Dermis microvascular lymphatic vessel endothelial cell (primary cell): ENCODE measurements around the gene ACSF2. TPM values are rescaled to one million over a fixed set of nuclear protein-coding genes. Genes with fewer than 3 reads are reported as not detected.
A peak's percentile ranks its signal among the peaks of the same experiment; 100 is the strongest.
"Not testable (repeated sequence)": the region's sequence is repeated elsewhere in the genome, so short reads cannot be mapped to it uniquely, and the experiment has no call there.

ENCODE experiments used
- DNase-seq, 2 donors: peaks; one replicate each; pipeline versions ENCODE4 v3.0.0 to v3.0.0-alpha.2; 2010; ENCODE audit warnings: low read depth in 2 of 2
- total RNA-seq: library from RNA; depleted of rRNA; stranded (reverse); fragments of >200 nt; gene quantifications from 2 replicates; pipeline ENCODE4 v1.2.1, GENCODE V29; 2014

ACSF2 gene
- total RNA-seq, 1 donor from 2014 or later, result 5.8 TPM

GRCh38 chr17:50464121-50464520 is 38.1 kb downstream of the ACSF2 start:
- no peak for DNase-seq

DNA sequence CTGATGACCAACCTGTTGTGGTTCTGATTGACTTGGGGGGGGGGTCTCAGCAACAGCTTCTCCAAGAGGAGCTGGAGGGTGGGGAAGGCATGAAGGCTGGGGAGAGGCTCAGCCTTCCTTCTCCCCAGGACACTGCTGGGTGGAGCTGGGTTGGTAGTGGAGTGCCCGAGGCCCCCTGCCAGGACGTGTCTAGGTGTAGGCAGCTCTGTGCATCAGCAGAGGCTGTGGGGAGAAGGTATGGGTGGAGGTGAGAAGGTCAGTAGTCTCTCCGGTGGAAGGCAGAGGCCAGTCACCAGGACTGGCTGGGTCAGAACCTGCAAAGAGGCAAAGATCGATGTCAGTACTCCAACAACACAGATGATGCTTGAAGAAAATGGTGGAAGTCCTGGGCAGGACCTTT is 38.7 kb downstream of the ACSF2 start:
- DNase-seq, result no peak

DNA sequence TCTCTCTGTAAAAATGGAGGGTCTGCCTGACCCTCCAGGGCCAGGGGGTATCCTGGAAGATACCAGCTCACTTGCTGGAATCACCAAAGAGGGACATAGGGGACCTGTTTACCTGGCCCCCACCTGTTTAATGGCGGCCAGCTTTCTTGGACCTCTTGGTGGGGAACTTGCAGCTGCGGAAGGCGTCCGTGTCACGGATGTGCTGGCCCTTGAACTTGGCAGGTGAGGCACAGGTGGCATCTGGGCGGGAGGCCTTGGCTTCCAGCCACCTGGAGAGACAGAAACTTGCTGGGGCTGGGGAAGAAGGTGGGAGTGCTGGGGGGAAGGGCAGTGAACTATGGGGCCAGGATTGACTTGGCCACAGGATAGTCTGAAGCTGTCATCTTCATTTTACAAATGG is 39.2 kb downstream of the ACSF2 start:
- no peak for DNase-seq

DNA sequence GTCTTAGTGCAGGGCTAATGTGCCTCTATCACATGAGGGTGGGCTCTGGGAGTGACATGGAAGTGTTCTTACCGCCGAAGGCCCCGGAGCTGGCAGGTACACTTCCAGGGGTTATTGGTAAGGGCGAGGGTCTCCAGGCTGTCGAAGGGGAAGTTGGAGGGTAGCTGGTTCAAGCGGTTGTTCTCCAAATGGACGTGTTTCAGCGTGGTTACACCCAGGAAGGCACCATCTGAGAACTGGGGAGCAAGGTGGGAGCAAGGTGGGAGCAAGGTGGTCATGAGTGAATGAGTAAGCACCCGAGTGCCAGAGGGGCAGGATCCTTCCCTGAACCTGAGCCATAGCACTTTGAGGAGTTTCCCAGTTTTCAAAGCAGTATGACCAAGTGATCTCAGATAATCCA is 39.6 kb downstream of the ACSF2 start:
- DNase-seq, result no peak

DNA sequence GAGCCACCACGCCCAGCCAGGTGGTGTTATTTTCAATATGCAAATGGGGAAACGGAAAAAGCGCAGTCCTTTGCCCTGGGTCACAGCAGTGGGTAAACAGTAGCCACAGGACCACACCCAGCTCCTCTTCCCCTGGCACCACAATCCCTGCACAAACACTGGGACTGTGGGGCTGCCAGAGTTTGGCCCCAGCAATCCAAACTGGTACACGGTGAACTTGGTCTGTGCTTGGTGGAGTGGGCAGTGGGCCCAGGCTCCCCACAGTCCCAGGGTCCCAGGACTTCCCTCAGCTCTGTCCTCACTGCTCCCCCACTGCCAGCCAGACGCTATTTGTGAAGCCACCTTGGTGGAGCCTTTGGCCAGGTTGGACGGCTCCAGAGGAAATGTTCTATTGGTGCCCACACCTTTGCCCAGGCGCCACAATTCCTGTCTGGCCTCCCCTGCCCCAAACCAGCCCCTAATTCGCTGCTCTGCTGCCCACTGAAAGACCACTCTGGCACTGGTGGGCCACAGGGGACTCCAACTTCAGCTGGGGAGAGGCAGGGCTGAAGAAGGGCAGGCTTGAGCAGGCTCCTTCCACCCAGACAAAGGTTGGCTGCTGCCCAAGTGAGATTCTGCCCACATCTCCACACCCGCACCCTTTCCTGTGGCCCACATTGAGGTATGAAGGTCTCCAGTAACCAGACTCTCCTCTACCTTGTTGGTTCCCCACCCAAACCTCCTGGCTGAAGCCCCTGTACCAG is 40.5 kb downstream of the ACSF2 start:
- no peak for DNase-seq

- no peak for DNase-seq
These were observed 41.3 kb downstream of the ACSF2 start for GRCh38 chr17:50467114-50467854.

DNA sequence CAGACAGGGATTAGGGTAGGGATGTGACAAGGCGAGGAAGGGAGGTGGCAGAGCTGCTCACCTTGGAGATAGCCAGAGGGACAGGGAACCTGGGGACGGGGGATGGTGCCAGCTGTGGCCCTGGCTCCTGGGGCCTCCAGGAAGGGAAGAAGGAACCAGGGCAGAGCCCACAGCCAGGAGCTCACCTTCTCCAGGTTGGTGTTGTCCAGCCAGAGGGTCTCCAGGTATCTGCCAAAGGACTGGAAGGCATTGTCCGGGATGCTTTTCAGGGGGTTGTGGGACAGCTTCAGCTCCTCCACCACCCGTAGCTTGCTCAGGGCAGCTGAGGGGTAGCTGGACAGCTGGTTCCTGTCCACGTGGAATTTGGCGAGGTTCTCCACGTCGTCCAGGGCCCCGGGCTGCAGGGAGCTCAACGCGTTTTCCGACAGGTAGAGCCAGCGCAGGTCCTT is 41.9 kb downstream of the ACSF2 start:
- DNase-seq, result no peak

GRCh38 chr17:50468304-50469207 is 42.5 kb downstream of the ACSF2 start, which contains the start of gene CHAD:
TSS of gene CHAD (minus strand) at chr17:50468880. CDS start at chr17:50468813, 67 bp downstream.
- DNase-seq, result no peak

- no peak for DNase-seq
These were observed 43.2 kb downstream of the ACSF2 start for GRCh38 chr17:50469208-50469605.

DNA sequence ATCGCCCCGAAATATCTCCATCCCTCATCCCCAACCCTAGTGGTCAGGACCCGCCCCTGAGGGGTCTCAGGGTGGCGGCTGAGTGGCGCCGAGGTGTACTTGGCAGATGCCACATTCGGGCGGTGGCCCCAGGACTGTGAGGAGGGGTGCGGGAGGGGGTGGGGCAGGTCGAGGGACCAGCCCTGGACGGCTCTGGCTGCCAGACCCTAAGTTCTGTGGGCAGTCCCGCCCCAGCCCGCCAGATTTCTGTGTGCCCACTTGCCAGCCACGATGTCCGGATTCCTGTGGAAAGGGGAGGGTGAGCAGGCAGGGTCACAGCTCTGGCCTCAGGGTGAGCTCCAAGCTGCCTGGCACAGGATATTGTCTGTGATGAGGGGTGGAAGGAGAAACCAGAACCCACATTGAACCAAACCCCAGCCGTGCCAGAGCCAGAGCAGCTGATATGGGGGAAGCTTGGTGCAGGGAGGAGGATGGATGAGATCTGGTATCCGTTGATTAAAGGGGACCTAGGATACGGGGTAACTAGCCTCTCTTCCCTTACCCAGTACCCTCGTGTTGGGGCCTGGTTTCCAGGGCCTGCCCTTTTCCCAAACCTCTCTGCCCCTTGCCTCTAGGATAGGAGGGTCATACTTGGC is 43.8 kb downstream of the ACSF2 start:
- no peak for DNase-seq

DNA sequence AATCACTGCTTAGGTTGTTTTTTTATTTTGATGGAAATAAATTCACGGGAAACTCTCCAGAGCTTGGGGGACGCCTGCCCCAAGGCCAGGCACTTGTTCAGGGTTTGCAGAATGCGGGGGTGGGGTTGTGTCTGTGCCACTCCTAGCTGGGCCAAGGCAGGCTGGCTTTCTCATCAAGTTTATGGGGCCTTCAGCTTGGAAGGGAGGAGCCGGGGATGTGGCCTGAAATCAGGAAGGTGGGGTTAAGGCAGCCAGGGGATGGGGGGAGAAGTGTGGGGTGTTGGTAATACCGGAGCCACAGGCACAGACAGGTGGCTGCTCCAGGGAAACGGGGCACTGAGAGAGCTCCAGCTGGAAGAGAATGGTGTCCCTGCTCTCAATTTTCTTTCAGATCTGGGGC is 44.4 kb downstream of the ACSF2 start:
- DNase-seq, result no peak

DNA sequence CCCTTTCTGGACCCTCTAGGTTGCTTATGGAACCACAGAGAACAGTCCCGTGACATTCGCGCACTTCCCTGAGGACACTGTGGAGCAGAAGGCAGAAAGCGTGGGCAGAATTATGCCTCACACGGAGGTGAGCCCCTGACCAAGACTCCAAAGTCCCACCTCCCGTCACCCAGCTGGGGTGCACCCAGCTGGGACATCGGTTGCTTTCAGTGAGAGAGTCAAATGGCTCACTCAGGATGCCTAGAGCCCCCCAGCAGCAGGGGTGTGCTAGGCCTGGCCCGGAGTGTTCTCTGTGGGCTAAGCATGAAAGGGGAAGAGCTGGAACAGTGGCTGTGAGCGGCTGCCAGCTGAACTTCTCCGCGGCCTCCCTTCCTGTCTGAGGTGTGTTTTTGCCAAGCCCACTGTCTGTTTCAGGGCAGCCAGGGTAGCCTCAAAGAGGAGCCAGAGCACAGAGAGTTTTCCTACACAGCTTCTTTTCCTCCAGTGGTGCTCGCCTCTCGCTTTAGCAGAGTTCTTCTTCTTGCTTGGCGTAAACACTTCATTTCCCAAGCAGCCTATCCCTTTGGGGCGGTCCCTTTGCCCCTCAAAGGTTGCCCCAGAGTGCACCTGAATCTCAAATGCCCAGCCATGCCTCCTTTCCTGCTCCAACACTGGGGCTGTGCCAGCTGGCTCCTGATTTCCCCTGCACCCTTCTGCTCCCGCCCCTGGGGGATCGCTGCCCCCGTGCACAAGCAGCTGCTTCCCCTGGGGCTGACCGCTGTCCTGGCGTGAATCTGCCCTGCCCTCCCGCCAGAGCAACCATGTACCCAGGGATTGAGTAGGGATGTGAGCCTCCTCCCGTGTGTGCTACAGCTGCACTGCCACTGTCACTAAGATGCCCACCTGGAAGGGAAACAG is 45.2 kb downstream of the ACSF2 start:
- peak; percentile 41 to 56 for DNase-seq

- no peak for DNase-seq
These were observed 46.3 kb downstream of the ACSF2 start for GRCh38 chr17:50472286-50472685.

- DNase-seq, result not testable (repeated sequence)
These were observed 46.7 kb downstream of the ACSF2 start for GRCh38 chr17:50472761-50473161.

- no peak for DNase-seq
These were observed 47.9 kb downstream of the ACSF2 start for GRCh38 chr17:50473901-50474300.

- no peak for DNase-seq
These were observed 48.5 kb downstream of the ACSF2 start for GRCh38 chr17:50474523-50474922.

DNA sequence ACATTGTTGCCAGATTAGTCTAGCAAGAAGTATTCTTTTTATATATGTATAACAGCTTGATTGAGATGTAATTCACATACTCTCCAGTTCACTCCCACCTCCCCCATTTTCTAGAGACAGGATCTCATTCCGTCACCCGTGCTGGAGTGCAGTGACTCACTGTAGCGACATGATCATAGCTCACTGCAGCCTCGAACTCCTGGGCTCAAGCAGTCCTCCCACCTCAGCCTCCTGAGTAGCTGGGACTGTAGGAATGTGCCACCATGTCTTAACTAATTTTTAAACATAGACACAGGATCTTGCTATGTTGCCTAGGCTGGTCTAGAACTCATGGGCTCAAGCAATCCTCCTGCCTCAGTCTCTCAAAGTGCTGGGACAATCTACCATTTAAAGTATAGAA is 49.3 kb downstream of the ACSF2 start:
- no peak for DNase-seq

GRCh38 chr17:50475775-50476544 is 49.9 kb downstream of the ACSF2 start:
- DNase-seq, result not testable (repeated sequence)

- no peak for DNase-seq
These were observed 50.7 kb downstream of the ACSF2 start for GRCh38 chr17:50476545-50477315.
